Measurements from ENCODE around the gene ATXN7L1. TPM values are rescaled to one million over a fixed set of nuclear protein-coding genes. Genes with fewer than 3 reads are reported as not detected.

Gene ATXN7L1
- total RNA-seq, 1 experiment from 2014 or later: 38.5 TPM

DNA sequence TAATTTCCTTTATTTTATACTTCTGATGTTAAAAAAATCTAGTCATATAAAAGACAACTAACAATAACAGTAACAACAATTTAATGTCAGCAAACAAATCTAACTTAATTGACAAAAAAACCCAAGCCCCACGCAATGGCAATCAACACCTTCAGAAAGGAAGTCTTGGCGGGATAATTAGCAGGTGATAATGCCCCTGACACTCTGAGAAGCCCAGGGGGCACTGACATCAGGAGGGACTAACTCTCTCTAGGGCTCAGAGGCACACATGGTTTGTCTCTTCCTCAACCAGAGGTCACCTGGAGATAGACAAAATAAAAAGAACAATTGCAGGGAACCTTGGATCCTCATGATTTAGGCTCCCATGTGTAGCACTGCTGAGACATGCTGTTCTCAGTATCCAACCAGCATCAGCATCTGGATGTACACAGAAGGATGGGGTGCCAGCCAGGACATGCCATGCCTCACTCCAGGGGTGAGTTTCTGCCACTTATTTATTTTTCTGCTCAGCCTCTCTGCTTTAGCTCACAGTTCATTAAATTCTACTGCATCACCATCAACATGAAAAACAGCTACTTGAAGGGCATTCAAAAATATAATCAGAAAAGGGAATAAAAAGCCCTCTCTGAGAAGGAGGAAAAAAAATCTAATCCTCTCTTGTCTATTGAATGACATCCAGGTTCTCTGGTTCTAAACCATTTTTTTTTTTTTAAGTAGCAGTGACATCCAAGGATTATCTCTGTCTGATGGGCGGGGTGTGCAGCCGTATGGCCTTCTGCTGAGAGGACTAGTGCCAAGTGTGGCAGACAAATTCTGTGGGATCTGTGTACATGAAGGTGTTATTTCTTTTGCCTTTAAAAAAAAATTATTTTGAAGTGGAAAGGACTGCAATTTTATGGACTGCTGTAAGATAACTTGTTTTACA lies 96.3 kb downstream of the ATXN7L1 start (continued):
- no peak for TF ChIP-seq STAT6 (CRISPR knock-in tag; conservative IDR thresholded peaks at IDR 0.05; ENCODE audit: low read depth)

GRCh38 chr7:105778956-105779355 lies 97.4 kb downstream of the ATXN7L1 start:
- ATAC-seq (no peak), DNase-seq (ENCODE audit: low spot score) (no peak)
- ChIA-PET CTCF (no interaction called here), POLR2A (no interaction called here)
- TF ChIP-seq ESRRA (CRISPR knock-in tag; IDR thresholded peaks at IDR 0.05; ENCODE audit: borderline replicate concordance) (no peak), SMAD3 (CRISPR knock-in tag; IDR thresholded peaks at IDR 0.05; ENCODE audit: borderline replicate concordance) (no peak), FOXP1 (CRISPR knock-in tag; IDR thresholded peaks at IDR 0.05; ENCODE audit: borderline replicate concordance) (no peak), GTF2I (CRISPR knock-in tag; conservative IDR thresholded peaks at IDR 0.05) (no peak), PREB (CRISPR knock-in tag; IDR thresholded peaks at IDR 0.05; ENCODE audit: borderline replicate concordance) (no peak), CDX4 (CRISPR knock-in tag; IDR thresholded peaks at IDR 0.05; ENCODE audit: borderline replicate concordance) (no peak), HMGA2 (CRISPR knock-in tag; IDR thresholded peaks at IDR 0.05) (no peak), JAZF1 (CRISPR knock-in tag; IDR thresholded peaks at IDR 0.05) (no peak), ARID4B (CRISPR knock-in tag; IDR thresholded peaks at IDR 0.05; ENCODE audit: borderline replicate concordance) (no peak), ZBTB43 (CRISPR knock-in tag; IDR thresholded peaks at IDR 0.05) (no peak)
- TF ChIP-seq, protein P1, sequence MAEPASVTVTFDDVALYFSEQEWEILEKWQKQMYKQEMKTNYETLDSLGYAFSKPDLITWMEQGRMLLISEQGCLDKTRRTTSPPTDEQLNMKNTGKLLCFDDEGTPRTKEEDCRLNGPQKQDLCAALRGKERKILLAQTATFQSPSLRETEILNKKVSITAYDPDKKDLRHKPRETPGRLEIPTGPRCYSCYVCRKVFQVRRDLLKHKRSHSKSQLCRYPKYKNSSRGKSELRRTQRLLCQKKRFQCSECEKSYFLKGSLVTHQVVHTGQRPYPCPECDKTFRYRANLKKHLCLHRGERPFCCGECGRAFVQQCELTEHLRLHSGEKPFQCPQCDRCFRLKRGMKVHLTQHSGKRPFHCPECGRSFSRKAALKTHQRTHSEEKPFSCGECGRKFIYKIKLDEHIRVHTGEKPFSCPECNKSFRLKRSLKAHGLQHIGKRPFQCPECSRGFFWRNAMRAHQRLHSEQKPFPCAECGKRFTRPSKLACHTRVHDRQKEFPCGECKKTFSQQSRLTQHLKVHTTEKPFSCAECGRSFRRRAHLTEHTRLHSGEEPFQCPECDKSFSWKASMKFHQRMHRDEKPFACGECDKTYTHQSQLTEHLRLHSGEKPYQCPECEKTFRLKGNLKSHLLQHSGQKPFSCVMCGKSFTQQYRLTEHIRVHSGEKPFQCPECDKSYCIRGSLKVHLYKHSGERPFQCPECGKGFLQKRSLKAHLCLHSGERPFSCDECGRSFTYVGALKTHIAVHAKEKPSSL (CRISPR knock-in tag; conservative IDR thresholded peaks at IDR 0.05): no peak
- TF ChIP-seq, protein P2, sequence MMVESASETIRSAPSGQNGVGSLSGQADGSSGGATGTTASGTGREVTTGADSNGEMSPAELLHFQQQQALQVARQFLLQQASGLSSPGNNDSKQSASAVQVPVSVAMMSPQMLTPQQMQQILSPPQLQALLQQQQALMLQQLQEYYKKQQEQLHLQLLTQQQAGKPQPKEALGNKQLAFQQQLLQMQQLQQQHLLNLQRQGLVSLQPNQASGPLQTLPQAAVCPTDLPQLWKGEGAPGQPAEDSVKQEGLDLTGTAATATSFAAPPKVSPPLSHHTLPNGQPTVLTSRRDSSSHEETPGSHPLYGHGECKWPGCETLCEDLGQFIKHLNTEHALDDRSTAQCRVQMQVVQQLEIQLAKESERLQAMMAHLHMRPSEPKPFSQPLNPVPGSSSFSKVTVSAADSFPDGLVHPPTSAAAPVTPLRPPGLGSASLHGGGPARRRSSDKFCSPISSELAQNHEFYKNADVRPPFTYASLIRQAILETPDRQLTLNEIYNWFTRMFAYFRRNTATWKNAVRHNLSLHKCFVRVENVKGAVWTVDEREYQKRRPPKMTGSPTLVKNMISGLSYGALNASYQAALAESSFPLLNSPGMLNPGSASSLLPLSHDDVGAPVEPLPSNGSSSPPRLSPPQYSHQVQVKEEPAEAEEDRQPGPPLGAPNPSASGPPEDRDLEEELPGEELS (CRISPR knock-in tag; IDR thresholded peaks at IDR 0.05): no peak
- peaks cover 52% of the 10 kb centered on the region for H3K4me1 Mint-ChIP-seq
- no peaks in the 10 kb centered on the region for H3K9me3 Mint-ChIP-seq
- no peaks in the 10 kb centered on the region for H3K36me3 Mint-ChIP-seq
- H3K4me3 Mint-ChIP-seq: no peak overlapping the region
- no peaks in the 10 kb centered on the region for H3K27me3 Mint-ChIP-seq (ENCODE audit: low read depth)
- no peak overlapping the region for H3K27ac Mint-ChIP-seq
